GM23338 (cell line): Measurements from ENCODE around the gene SLC45A2. TPM values are rescaled to one million over a fixed set of nuclear protein-coding genes. Genes with fewer than 3 reads are reported as not detected.

Experiments
- ATAC-seq: fragments of 200-7000 bp; cut with Tn5 transposase; 3 replicates; pipeline ENCODE4 v1.9.1; 2020
- DNase-seq: peaks from one replicate; pipeline ENCODE4 v3.0.0-alpha.2; 2015; ENCODE audit warnings: low spot score
- H2AFZ ChIP-seq: fragments of 200-600 bp; sonication (generic); 2 replicates; pipeline ENCODE4 v1.8.0; 2016; ENCODE audit warnings: antibody characterized with exemption, mild to moderate bottlenecking, moderate library complexity
- H3F3A ChIP-seq: fragments of 200-600 bp; sonication (generic); replicated peaks from 2 replicates; pipeline ENCODE4 v1.8.0; 2017; ENCODE audit warnings: antibody characterized with exemption, mixed run types, low read depth
- H3K27ac ChIP-seq: fragments of 200-600 bp; sonication (generic); 2 replicates; pipeline ENCODE4 v1.6.1; 2016; ENCODE audit warnings: low read depth
- H3K27me3 ChIP-seq: fragments of 200-600 bp; sonication (generic); 2 replicates; pipeline ENCODE4 v1.8.0; 2016; ENCODE audit warnings: mild to moderate bottlenecking, mixed run types, moderate library complexity; ENCODE audit not compliant: insufficient read depth
- H3K36me3 ChIP-seq: fragments of 200-600 bp; sonication (generic); 2 replicates; pipeline ENCODE4 v1.8.0; 2016; ENCODE audit warnings: mild to moderate bottlenecking; ENCODE audit not compliant: insufficient read depth
- H3K4me1 ChIP-seq: fragments of 200-600 bp; sonication (generic); 2 replicates; pipeline ENCODE4 v1.8.0; 2016; ENCODE audit warnings: mild to moderate bottlenecking, moderate library complexity; ENCODE audit not compliant: insufficient read depth
- H3K4me2 ChIP-seq: fragments of 200-600 bp; sonication (generic); 2 replicates; pipeline ENCODE4 v1.7.1; 2017; ENCODE audit warnings: mixed run types
- H3K4me3 ChIP-seq: fragments of 200-600 bp; sonication (generic); 2 replicates; pipeline ENCODE4 v1.6.1; 2016; ENCODE audit warnings: mixed run types
- H3K79me2 ChIP-seq: fragments of 200-600 bp; sonication (generic); replicated peaks from 2 replicates; pipeline ENCODE4 v1.8.0; 2017; ENCODE audit warnings: mild to moderate bottlenecking; ENCODE audit not compliant: insufficient read depth
- H3K9me2 ChIP-seq: fragments of 200-600 bp; sonication (generic); 2 replicates; pipeline ENCODE4 v1.8.0; 2017; ENCODE audit not compliant: insufficient read depth
- H4K20me1 ChIP-seq: fragments of 200-600 bp; sonication (generic); replicated peaks from 2 replicates; pipeline ENCODE4 v1.8.0; 2017; ENCODE audit warnings: mild to moderate bottlenecking; ENCODE audit not compliant: insufficient read depth
- H3K27ac Mint-ChIP-seq: 2 replicates; pipeline ENCODE4 v1.8.0; 2020; ENCODE audit warnings: inconsistent platforms, mild to moderate bottlenecking, moderate library complexity, mixed read lengths
- H3K27me3 Mint-ChIP-seq: 3 replicates; pipeline ENCODE4 v1.8.0; 2022; ENCODE audit warnings: low read depth, mild to moderate bottlenecking, moderate library complexity, mixed read lengths, inconsistent platforms; ENCODE audit not compliant: insufficient read depth, poor library complexity
- H3K36me3 Mint-ChIP-seq: 3 replicates; pipeline ENCODE4 v1.8.0; 2021; ENCODE audit warnings: low read depth, mild to moderate bottlenecking, inconsistent platforms, moderate library complexity, mixed read lengths
- H3K4me1 Mint-ChIP-seq: 3 replicates; pipeline ENCODE4 v1.8.0; 2020; ENCODE audit warnings: mild to moderate bottlenecking, inconsistent platforms, mixed read lengths
- H3K4me3 Mint-ChIP-seq: 3 replicates; pipeline ENCODE4 v1.8.0; 2021; ENCODE audit warnings: moderate library complexity, mild to moderate bottlenecking, inconsistent platforms, mixed read lengths
- H3K9me3 Mint-ChIP-seq: 3 replicates; pipeline ENCODE4 v1.8.0; 2020; ENCODE audit warnings: moderate library complexity, mild to moderate bottlenecking, inconsistent platforms, mixed read lengths
- CREB1 ChIP-seq: fragments of 250-450 bp; sonication (Bioruptor Pico); IDR thresholded peaks from 2 replicates; pipeline ENCODE4 v1.5.0; 2020; ENCODE audit warnings: low read depth, mild to moderate bottlenecking, moderate library complexity
- ETS1 ChIP-seq: IDR thresholded peaks from 2 replicates; pipeline ENCODE4 v1.6.1; 2016; ENCODE audit warnings: antibody characterized with exemption
- EZH2 ChIP-seq: fragments of 200-600 bp; sonication (generic); IDR thresholded peaks from one replicate; pipeline ENCODE4 v1.8.0; 2017; ENCODE audit warnings: antibody characterized with exemption, mild to moderate bottlenecking, low read depth; ENCODE audit not compliant: unreplicated experiment
- NANOG ChIP-seq: IDR thresholded peaks from 2 replicates; pipeline ENCODE4 v1.6.1; 2016; ENCODE audit warnings: antibody characterized with exemption, borderline replicate concordance
- REST ChIP-seq: IDR thresholded peaks from one replicate; pipeline ENCODE4 v1.6.1; 2018; ENCODE audit warnings: antibody characterized with exemption; ENCODE audit not compliant: unreplicated experiment
- STAT1 ChIP-seq: IDR thresholded peaks from one replicate; pipeline ENCODE4 v1.6.1; 2016; ENCODE audit warnings: antibody characterized with exemption; ENCODE audit not compliant: unreplicated experiment
- polyA plus RNA-seq: library from polyadenylated mRNA; unstranded; fragments of >200 nt; fragmentation: Nextera tagmentation; extraction: Ambion mirVana; gene quantifications from 2 replicates; pipeline ENCODE4 v1.2.1, GENCODE V29; 2016
- total RNA-seq: library from RNA; depleted of rRNA; stranded (reverse); fragments of >200 nt; shearing (Covaris generic); gene quantifications from 2 replicates; pipeline ENCODE4 v1.2.3, GENCODE V29; 2014
- TF ChIP-seq, protein P1 (sequence below): fragments of 250-450 bp; sonication (Bioruptor Pico); IDR thresholded peaks from 2 replicates; pipeline ENCODE4 v1.5.0; 2020; ENCODE audit warnings: mild to moderate bottlenecking, moderate library complexity
- TF ChIP-seq, protein P2 (sequence below), 2 experiments: fragments of 200-600 bp in 1 of 2; sonication (generic) in 1 of 2; conservative IDR thresholded peaks; 2 replicates each; pipeline versions ENCODE4 v1.5.1 to v1.6.1; 2016 to 2017; ENCODE audit warnings: antibody characterized with exemption in 2 of 2, low read depth in 2 of 2, mild to moderate bottlenecking in 2 of 2, moderate library complexity in 1 of 2

The SLC45A2 gene
- total and polyA plus RNA-seq, 2 experiments from 2014 or later = not detected

- TF ChIP-seq, protein P1, sequence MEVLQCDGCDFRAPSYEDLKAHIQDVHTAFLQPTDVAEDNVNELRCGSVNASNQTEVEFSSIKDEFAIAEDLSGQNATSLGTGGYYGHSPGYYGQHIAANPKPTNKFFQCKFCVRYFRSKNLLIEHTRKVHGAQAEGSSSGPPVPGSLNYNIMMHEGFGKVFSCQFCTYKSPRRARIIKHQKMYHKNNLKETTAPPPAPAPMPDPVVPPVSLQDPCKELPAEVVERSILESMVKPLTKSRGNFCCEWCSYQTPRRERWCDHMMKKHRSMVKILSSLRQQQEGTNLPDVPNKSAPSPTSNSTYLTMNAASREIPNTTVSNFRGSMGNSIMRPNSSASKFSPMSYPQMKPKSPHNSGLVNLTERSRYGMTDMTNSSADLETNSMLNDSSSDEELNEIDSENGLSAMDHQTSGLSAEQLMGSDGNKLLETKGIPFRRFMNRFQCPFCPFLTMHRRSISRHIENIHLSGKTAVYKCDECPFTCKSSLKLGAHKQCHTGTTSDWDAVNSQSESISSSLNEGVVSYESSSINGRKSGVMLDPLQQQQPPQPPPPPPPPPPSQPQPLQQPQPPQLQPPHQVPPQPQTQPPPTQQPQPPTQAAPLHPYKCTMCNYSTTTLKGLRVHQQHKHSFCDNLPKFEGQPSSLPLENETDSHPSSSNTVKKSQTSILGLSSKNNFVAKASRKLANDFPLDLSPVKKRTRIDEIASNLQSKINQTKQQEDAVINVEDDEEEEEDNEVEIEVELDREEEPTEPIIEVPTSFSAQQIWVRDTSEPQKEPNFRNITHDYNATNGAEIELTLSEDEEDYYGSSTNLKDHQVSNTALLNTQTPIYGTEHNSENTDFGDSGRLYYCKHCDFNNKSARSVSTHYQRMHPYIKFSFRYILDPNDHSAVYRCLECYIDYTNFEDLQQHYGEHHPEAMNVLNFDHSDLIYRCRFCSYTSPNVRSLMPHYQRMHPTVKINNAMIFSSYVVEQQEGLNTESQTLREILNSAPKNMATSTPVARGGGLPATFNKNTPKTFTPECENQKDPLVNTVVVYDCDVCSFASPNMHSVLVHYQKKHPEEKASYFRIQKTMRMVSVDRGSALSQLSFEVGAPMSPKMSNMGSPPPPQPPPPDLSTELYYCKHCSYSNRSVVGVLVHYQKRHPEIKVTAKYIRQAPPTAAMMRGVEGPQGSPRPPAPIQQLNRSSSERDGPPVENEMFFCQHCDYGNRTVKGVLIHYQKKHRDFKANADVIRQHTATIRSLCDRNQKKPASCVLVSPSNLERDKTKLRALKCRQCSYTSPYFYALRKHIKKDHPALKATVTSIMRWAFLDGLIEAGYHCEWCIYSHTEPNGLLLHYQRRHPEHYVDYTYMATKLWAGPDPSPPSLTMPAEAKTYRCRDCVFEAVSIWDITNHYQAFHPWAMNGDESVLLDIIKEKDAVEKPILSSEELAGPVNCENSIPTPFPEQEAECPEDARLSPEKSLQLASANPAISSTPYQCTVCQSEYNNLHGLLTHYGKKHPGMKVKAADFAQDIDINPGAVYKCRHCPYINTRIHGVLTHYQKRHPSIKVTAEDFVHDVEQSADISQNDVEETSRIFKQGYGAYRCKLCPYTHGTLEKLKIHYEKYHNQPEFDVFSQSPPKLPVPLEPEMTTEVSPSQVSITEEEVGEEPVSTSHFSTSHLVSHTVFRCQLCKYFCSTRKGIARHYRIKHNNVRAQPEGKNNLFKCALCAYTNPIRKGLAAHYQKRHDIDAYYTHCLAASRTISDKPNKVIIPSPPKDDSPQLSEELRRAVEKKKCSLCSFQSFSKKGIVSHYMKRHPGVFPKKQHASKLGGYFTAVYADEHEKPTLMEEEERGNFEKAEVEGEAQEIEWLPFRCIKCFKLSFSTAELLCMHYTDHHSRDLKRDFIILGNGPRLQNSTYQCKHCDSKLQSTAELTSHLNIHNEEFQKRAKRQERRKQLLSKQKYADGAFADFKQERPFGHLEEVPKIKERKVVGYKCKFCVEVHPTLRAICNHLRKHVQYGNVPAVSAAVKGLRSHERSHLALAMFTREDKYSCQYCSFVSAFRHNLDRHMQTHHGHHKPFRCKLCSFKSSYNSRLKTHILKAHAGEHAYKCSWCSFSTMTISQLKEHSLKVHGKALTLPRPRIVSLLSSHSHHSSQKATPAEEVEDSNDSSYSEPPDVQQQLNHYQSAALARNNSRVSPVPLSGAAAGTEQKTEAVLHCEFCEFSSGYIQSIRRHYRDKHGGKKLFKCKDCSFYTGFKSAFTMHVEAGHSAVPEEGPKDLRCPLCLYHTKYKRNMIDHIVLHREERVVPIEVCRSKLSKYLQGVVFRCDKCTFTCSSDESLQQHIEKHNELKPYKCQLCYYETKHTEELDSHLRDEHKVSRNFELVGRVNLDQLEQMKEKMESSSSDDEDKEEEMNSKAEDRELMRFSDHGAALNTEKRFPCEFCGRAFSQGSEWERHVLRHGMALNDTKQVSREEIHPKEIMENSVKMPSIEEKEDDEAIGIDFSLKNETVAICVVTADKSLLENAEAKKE (CRISPR knock-in tag) = no peak
- no peak for TF ChIP-seq STAT1
- no peak for TF ChIP-seq NANOG
- no peak for TF ChIP-seq ETS1
Measured at GRCh38 chr5:33928283-33928682, 56.2 kb downstream of the SLC45A2 start (continued).

GRCh38 chr5:33927685-33928084, 56.8 kb downstream of the SLC45A2 start:
- H3K9me3 Mint-ChIP-seq = no peaks in the 10 kb centered on the region
- H3K4me1 Mint-ChIP-seq = peaks cover 40% of the 10 kb centered on the region
- no peak overlapping the region for H3K27ac ChIP-seq
- peaks cover 19% of the 10 kb centered on the region for H3K9me2 ChIP-seq
- H3K79me2 ChIP-seq = no peaks in the 10 kb centered on the region
- H3K27ac Mint-ChIP-seq = 0 out of 2 replicates have a peak overlapping the region, but pooled peaks have one; percentile 20
- H3K27me3 ChIP-seq = no peaks in the 10 kb centered on the region
- no peaks in the 10 kb centered on the region for H4K20me1 ChIP-seq
- no peak overlapping the region; the same call in 2 of the 3 replicates for H3K4me3 Mint-ChIP-seq
- TF ChIP-seq, protein P2, sequence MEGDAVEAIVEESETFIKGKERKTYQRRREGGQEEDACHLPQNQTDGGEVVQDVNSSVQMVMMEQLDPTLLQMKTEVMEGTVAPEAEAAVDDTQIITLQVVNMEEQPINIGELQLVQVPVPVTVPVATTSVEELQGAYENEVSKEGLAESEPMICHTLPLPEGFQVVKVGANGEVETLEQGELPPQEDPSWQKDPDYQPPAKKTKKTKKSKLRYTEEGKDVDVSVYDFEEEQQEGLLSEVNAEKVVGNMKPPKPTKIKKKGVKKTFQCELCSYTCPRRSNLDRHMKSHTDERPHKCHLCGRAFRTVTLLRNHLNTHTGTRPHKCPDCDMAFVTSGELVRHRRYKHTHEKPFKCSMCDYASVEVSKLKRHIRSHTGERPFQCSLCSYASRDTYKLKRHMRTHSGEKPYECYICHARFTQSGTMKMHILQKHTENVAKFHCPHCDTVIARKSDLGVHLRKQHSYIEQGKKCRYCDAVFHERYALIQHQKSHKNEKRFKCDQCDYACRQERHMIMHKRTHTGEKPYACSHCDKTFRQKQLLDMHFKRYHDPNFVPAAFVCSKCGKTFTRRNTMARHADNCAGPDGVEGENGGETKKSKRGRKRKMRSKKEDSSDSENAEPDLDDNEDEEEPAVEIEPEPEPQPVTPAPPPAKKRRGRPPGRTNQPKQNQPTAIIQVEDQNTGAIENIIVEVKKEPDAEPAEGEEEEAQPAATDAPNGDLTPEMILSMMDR (conservative IDR thresholded peaks at IDR 0.05; ENCODE audit: low read depth in 2 of 2) = no peak
- no peak for TF ChIP-seq EZH2
- no peak for TF ChIP-seq CREB1 (CRISPR knock-in tag)
- no peak for TF ChIP-seq REST
- peak overlapping the region; percentile 90 for H2AFZ ChIP-seq
- peak overlapping the region; percentile 24; the same call in 1 of the 2 replicates for H3K4me3 ChIP-seq
- DNase-seq = no peak
- peak overlapping the region; percentile 64 for H3K4me2 ChIP-seq
- H3K4me1 ChIP-seq = peaks cover 51% of the 10 kb centered on the region
- no peaks in the 10 kb centered on the region for H3K36me3 ChIP-seq
- H3K27me3 Mint-ChIP-seq = peaks cover 3% of the 10 kb centered on the region
- ATAC-seq = peak; percentile 48
- no peaks in the 10 kb centered on the region; the same call in 2 of the 3 replicates for H3K36me3 Mint-ChIP-seq
- H3F3A ChIP-seq = no peaks in the 10 kb centered on the region
